Heart left ventricle (tissue), 13 donors: ENCODE data around the gene RELA.

ENCODE experiments used
- CTCF ChIP-seq, 12 donors: fragments of 200-600 bp; sonication (generic) in 4 of 12; IDR thresholded peaks; one replicate each; pipeline versions ENCODE4 v1.5.0 to v1.8.0; 2018 to 2022; ENCODE audit warnings: antibody characterized with exemption in 12 of 12, mild to moderate bottlenecking in 5 of 12
- POLR2A ChIP-seq, 2 donors: fragments of 450-650 bp; IDR thresholded peaks; one replicate each; pipeline ENCODE4 v1.6.1; 2017; ENCODE audit warnings: antibody characterized with exemption in 2 of 2, mild to moderate bottlenecking in 2 of 2, moderate library complexity in 2 of 2
- donor health status: ischemic (EF 13 %, LVEDD 7.1; RV severe dilation, severe dysfunction).
- donor health status: DM: no; HTN: yes; CAD: no.
- donor health status: DM: no; HTN: no; CAD: no.
- donor health status: ischemic (EF 25% LVEDD 6.9; RV normal size, moderate dysfunction).
- donor health status: ischemic (EF 25% LVEDD 5.7; RV mildly dilated, moderate dysfunction).
- donor health status: ischemic (EF 35%, LVEDD 5.7; RV mildly dilated, moderate dysfunction).
- donor health status: nonischemic (EF 11% LVEDD 7.7; RV severe dilation, severe dysfunction).
- donor health status: DM: yes; HTN: yes; CAD: no.
- donor health status: PGD.
- donor health status: ischemic (EF 29% LVEDD 5.4; RV normal size, mild dysfunction).
- donor health status: nonischemic (EF 23%, LVEDD 6.1; RV moderate dilation, normal function).

- TF ChIP-seq CTCF (IDR thresholded peaks at IDR 0.05) (no peak), POLR2A (IDR thresholded peaks at IDR 0.05) (no peak)
Observed at GRCh38 chr11:65610404-65610803, 52.3 kb downstream of the RELA start.
